ENCODE measurements around the gene BSND.
"Not testable (repeated sequence)": the region's sequence is repeated elsewhere in the genome, so short reads cannot be mapped to it uniquely, and the experiment has no call there.

The BSND gene

DNA sequence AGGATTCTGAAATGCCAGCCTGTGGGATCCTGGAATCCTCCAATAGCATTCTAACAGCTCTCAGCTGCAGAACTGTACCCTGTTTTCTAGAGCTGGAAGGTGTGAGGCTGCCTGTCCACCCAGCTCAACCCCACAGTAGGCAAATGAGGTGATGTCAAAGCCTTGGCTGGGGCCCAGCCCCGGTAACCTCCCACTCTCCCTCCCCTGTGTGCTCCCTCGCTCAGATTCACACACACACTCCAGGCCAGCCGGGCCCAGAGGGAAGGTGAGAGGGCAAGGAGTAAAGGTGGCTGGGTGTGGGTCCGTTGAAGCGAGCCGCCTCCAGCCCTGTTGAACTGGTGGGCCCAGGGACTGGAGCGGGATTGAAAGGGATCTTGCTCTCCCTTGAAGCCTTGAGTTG is at the start of gene BSND:
Gene BSND, plus strand, starts transcription at position 257 of the 400 bp plus-strand sequence. CDS start 254 bp downstream, outside the sequence.
- no peak for DNase-seq (ENCODE audit: low read depth, low spot score)

DNA sequence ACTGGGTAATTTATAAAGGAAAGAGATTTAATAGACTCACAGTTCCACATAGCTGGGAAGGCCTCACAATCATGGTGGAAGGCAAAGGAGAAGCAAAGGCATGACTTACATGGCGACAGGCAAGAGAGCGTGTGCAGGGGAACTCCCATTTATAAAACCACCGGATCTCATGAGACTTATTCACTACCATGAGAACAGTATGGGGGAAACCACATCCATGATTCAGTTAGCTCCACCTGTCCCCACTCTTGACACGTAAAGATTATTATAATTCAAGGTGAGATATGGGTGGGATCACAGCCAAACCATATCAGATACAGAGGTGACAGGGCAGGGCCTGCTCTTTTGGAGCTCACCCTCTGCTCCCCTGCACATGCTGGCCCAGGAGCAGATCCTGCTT is 49.7 kb upstream of the BSND start:
- no peak for DNase-seq (ENCODE audit: low read depth, low spot score)

DNA sequence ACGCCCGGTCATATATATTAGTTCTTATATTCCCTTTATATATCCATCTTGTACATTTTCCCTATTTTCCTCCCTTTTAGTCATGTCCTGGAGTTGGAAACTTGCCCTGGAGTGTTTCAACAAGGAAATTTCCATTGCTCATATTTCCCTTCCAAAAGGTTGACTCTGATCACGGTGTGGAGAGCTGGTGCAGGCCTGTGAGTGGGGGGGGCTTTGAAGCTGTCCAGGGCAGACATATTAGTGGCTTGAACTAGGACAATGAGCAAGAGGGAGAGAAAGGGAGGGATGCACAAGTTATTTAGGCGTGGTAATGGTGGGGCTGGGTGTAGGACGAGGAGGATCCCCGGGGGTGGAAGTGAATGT is 48.7 kb upstream of the BSND start:
- no peak for DNase-seq (ENCODE audit: low read depth, low spot score)

DNA sequence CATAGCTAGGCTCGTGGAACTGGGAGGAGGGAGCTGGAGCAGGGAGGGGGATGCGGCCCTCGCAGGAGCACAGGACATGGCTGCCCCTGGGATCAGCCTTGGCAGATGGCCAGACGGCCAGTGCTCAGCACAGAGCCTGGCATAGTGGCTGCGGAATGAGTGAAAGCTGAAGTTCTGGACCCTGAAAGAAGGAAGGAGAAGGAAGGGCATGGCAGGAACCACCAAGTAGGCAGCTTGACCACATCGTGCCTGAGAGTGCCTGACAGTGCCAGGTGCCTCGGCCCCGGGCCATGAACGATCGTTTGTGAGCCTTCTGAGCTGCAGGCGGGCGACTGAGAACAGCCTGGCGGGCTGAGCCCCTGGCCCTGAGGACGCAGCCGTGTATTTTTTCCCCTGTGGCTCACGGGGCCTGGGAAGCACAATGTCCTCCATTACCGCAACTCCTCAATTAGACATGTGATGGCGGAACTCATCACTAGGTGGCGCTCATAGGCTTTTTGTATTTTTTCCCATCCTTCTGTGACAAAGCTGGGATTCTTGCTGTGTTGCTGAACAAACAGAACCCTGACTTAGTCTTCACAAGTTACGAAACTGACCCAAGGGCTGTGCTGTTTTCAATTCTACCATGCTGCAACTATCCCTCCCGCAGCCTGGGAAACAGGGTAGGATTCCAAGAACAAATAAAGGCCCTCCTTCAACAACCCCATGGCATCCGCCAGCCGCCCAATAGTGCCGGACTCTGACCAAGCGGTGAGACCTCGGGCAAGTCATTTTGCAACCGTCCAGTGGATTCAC is 48.2 kb upstream of the BSND start:
- peak; percentile 65 for DNase-seq (ENCODE audit: low read depth, low spot score)

DNA sequence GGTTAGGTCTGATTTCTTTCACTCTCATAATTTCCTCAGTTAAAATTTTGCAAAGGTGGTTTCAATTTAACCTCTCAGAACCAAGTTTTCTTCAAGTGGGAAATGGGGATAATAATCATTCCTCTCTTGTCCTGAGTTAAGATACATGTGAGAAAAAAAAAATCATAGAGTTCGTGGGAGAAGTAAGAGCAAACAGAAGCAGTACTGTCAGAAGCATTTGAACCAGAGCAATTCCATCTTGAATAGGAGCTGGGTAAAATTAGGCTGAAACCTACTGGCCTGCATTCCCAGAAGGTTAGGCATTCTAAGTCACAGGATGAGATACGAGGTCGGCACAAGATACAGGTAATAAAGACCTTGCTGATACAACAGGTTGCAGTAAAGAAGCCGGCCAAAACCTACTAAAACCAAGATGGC is 46.9 kb upstream of the BSND start:
- no peak for DNase-seq (ENCODE audit: low read depth, low spot score)

DNA sequence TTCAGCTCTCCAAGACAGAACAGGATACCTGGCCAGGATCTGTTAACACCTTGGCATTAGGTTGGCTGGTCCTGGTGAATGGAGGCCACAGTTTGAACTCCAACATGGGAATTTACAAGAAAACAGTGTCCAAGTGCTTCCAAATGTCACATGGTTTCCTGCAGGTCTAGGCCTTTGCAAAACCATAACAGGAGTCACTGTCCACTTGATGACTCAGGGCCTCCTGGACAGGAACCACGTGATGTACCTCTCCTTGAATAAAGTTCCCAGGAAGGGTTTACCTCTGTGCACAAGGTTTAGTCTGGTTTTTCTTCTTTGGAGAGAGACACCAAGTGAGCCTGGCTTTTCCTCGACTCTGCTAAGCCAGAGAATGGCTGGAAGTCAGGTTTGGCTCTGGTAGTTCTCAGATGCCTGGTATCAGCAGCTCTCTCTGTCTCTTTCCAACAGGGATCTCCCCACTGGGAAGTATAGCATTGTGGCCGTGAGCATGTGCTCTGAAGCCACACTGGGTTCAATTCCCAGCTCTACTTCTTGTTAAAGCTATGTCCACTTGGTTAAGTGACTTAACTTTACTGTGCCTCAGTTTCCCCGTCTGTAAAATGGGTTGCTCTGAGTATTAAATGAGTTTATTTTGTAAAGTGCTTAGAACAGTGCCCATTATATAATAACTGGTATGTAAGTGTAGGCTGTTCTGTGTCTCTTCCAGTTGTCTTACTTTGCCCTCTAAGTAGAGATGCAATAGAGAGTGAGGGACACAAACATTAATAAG is 45.6 kb upstream of the BSND start:
- no peak for DNase-seq (ENCODE audit: low read depth, low spot score)

DNA sequence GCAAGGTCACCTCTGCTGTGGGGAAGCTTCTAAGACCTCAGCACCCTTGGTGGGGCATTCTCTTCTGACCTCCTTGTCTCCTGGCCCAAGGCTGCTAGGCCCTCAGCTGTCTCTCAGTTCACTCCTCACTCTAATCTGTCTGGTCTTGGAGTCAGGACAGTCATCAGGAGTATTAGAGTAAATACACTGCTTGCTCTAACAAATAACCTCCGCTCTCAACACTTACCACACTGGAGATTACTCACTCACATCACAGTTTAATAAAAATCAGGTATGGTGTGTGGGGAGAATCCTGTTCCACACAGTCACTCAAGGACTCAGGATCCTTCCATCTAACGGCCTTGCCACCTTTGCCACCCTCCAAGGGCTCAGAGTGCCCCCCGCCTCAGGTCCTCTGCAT is 44.9 kb upstream of the BSND start:
- DNase-seq (ENCODE audit: low read depth, low spot score): no peak

DNA sequence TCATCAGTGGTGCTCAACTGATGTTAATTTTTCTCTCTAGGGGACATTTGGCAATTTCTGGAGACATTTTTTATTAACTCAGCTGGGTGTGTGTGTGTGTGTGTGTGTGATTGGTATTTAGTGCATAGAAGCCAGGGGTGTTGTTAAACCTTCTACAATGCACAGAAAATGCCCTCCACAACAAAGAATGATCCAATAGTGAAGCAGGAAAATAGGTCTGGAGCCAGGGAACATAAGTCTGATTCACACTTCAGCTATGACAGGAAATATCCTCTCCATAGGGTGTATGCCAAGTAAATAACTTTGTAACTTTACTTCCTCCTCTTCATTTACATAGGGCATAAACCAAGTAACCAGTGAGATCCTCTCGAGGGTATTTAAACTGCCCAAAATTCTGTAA is 43.4 kb upstream of the BSND start:
- no peak for DNase-seq (ENCODE audit: low read depth, low spot score)

DNA sequence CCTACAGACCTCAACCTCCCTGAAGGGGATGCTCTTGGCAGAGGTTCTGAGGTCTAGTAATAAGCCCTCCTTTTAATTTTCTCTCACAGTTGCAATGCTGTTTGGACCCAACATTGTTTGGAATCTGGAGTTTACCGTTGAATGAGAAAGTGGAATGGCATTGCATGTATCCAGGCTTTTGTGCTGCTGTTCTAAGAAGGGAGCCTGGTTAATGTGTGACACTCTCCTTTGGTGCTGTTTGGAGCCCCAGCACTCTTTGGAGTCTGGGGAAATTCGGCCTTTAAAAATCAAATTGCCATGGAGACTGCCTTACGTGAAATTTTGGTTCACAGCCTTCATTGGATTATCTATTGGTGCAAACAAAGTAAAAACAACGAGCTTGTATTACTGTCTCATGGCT is 42.0 kb upstream of the BSND start:
- DNase-seq (ENCODE audit: low read depth, low spot score): no peak

DNA sequence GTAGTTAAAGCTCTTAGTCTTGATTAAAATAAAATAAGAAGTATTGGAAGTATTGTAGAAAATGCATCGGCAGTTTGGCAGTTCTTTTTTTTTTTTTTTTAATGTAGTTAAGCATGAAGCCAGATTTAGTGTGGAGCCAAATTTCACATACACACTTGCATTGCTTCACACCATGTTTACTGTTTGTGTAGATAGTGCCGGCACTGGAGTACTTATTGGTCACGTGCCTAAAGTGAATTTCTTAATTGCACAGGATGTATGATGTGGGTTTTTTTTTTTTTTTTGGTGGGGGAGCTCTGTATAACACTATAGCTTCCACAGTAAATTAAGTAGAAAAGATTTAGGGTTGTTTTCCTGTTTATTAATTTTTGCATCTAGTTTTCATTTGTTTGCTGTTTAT is 39.5 kb upstream of the BSND start:
- DNase-seq (ENCODE audit: low read depth, low spot score): no peak

DNA sequence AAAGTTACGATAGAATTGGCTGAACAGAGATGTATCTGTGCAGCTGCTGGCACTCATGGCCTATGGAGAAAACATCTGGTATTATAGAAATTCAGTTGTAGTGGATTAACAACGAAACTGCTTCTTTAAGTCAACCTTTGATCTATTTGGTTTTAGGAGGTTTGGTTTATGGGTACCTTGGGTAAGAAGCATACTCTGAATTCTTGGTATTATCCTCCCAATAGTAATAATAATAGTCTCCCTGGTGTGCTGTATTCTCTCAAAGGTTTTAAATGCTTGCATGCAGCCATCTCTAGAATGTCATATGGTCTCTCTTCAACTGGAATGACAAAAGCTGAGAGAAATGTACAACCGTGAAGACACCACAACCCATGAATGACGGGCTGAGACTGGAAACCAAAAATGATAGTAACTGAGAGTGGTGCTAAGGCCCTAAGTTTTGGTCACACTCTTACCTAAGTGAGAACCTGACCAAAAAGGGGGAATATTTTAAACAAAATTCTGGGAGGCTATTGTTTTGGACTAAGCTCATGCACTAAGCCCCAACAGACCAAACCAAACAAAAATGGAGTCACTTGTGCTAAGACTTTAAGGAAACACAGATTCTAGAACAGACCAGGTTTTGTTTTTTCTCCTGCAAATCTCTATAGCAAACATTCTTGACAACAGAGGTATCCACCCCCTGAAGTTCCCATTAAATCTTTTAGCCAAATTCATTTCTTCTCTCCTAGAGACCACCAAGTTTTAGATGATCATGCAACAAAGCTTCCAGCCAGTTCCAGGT is 35.9 kb upstream of the BSND start:
- no peak for DNase-seq (ENCODE audit: low read depth, low spot score)

DNA sequence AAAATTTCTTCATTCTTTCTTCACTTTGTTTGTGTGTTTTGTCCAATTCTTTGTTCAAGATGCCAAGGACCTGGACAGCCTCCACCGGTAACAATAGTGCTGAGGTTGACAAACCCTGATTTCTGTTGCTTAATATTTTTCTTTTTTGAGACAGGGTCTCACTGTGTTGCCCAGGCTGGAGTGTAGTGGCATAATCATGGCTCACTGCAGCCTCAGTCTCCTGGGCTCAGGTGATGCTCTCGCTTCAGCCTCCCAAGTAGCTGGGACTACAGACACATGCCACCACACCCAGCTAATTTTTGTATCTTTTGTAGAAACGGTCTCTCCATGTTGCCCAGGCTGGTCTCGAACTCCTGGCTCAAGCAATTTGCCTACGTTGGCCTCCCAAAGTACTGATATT is 34.9 kb upstream of the BSND start:
- not testable (repeated sequence) for DNase-seq (ENCODE audit: low read depth, low spot score)

DNA sequence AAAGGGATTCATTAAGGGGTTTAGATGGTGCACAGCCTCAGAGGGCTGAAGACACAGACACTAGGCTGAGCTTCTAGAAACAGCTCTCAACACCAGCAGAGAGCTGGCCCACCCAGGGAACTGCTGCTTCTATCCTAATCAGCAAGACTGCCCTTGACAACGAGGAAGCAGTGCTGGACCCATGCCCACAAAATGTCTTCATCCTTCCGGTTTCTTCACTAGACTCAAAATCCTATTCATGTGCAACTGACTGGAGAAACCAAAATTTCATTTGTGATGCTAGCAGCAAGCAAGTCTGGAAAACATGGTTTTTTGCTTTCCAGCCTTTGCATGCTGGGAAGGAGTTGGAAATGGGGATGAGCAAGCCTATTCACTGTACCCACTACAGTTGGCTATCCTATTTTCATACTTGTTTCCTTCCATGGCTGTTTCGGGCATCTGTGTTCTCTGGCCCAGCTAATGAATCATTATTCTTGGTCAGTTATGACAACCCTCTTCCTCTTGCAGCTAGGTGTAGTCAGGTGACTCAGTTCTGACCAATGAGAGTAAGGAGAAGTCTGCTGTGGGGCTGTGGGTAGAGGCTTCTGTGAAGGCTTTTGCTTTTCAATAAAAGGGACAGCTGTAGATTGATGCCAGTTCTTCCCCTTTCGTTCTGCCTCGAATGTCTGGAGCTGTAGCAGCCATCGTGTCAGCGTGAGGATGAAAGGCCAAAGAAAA is 33.0 kb upstream of the BSND start:
- DNase-seq (ENCODE audit: low read depth, low spot score): no peak

DNA sequence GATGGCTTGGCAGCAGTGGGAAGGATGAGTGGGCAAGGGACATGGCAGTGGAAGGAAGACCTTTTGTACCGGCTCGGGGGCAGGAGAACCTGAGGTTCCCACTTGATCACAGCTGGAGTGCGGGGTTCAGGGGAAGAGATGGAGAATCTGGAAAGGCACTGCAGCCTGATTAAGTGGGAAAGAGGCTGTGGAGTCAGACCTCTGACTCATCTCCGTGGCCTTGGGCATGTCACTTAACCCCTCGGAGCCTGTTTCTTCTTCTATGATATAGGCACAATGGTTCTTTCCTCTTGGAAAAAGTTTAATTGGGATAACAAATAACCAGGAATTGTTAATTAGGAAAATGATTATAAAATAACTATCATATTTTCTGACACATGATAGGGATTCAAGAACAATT is 31.4 kb upstream of the BSND start:
- no peak for DNase-seq (ENCODE audit: low read depth, low spot score)

DNA sequence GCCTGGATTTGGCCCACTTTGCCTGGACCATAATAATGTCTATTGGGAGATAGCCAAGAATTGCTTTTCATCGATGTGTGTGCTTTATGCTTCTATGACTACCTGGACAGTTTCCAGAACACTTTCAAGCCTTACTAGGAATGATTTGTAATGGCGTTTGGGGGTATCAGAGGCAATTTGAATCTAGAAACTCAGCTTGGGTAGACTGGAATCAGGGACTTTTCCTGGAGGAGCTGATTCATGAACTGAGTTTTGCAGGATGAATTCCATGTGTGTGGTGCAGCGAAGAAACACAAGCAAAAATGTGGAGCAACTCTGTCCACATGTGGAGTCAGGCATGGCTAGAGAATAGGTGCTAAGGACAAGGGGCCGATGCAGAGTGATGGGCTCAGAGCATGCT is 30.2 kb upstream of the BSND start:
- no peak for DNase-seq (ENCODE audit: low read depth, low spot score)

DNA sequence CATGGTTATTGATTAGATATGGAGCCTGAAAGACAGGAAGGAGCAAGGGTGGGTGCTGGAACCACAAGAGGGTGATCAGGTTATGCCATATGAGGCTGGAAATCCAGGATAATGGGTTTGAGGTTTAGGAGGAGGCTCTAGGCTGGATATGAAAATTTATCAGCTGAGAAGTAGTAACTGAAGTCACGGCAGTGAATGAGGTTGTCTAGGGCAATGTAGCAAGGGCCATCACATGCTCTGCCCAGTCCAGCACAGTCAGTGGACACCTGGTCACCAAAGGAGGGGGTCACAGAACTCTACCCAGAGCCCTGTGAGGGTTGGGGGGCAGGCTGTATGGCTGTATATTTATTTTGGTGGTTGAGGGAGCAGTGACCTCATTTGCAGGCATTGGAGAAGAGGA is 28.9 kb upstream of the BSND start:
- no peak for DNase-seq (ENCODE audit: low read depth, low spot score)

DNA sequence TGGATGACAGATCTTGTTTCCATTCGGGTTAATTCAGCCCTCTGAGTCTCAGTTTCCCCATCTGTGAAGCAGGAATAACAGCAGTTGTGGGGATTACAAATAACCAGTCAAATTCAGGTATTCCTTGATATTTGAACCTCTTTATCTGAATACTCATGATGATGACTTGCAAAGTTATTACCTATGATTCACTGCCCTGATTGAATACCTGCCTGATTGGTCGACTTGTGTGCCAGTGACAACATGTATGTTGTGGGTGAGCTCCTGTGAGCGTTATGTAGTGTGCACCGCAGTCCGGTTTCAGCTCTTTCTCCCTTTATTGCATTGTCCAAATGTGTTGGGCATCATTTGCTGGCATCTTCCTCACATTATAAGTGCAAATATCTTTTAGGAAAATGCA is 27.8 kb upstream of the BSND start:
- no peak for DNase-seq (ENCODE audit: low read depth, low spot score)

DNA sequence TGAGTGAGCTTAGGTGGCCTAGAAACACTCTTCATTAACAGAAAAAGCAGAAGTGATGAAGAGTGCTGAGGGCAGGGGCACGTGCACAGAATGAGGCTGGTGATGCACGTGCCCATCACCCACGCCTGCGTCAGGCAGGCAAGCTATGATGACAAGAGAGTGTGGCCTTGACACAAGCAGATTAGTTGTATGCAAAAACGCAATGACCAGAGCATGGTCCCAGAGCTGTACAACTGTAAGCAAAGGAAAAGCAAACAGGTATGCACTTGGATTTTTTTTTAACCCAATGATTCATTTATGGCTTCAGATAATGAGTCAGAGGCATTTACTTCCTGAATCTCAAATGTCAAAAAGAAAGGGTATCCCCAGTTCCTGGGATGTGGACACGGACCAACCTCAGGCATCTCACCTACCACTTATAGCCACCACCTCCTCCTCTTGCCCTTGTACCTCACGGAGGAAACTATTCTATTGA is 27.4 kb upstream of the BSND start:
- DNase-seq (ENCODE audit: low read depth, low spot score): no peak

DNA sequence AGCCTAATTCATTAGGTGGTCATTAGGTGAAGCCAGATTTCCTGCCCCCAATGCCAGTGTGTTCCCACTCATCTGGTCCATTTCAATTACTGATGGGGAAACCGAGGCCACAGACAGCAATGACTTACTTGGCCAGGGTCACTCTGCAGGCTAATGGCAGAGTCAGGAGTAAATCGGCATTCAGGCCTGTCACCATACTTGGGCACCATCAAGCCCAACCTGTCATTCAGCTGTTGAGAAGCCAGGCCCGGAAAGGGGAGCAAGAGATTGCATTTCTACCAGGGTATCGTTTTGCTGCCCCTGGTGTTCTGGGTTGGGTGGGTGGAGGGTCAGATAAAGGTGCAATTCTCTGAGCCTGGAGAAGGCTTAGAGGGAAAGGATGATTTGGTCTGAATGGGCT is 26.3 kb upstream of the BSND start:
- DNase-seq (ENCODE audit: low read depth, low spot score): no peak

DNA sequence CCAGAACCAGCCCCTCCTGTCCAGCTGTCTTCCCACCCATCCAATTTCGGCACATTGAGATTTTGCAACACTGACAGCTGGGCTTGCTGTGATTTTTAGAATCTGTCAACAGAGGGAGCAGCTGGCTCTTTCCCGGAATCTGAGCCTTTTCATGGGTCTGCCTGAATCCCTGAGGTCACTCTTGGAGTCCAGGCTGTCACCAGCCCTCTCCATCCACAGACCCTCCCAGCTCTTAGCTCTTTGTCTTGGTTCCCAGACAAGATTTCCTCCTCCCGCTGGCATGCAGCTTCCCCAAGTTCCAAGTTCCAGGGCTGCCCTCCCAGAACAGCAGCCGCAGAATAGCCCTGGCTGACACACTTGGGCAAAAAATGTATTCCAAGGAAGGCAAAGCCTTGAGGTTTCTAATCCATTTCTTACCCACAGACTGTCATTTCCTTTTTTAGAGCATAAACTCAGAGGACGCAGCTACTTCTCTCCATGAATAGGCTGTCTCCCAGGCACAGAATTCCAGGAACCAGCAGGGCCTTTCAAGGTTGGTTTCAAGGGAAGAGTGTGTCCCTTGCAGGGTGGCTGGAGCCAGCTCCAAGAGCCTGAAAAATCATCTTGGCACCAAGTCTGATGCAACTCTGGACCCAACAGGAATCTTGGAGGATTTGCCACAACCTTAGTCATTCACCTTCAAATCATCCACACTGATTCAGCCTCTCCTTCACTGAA is 25.4 kb upstream of the BSND start:
- DNase-seq (ENCODE audit: low read depth, low spot score): no peak

Measured in brain pericyte (primary cell).